ENCODE measurements around the gene PAGR1. TPM values are rescaled to one million over a fixed set of nuclear protein-coding genes. Genes with fewer than 3 reads are reported as not detected.

The PAGR1 gene
- total and polyA plus RNA-seq, 9 of the 15 experiments (the other 6 are each of a cell fraction or from before 2014, with no cell fraction given) = 1.4 to 58.2 (median 16.8) TPM

DNA sequence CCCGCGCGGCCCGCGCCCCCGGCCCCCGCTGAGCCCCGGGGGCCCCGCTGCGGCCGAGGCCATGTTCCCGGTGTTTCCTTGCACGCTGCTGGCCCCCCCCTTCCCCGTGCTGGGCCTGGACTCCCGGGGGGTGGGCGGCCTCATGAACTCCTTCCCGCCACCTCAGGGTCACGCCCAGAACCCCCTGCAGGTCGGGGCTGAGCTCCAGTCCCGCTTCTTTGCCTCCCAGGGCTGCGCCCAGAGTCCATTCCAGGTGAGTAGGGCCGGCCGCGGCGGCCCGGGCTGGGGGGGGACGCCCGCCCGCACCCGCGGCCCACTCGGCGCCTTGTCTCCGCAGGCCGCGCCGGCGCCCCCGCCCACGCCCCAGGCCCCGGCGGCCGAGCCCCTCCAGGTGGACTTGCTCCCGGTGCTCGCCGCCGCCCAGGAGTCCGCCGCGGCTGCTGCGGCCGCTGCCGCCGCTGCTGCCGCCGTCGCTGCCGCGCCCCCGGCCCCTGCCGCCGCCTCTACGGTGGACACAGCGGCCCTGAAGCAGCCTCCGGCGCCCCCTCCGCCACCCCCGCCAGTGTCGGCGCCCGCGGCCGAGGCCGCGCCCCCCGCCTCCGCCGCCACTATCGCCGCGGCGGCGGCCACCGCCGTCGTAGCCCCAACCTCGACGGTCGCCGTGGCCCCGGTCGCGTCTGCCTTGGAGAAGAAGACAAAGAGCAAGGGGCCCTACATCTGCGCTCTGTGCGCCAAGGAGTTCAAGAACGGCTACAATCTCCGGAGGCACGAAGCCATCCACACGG is 9.1 kb upstream of the PAGR1 start (continued):
- TF ChIP-seq, protein P1, sequence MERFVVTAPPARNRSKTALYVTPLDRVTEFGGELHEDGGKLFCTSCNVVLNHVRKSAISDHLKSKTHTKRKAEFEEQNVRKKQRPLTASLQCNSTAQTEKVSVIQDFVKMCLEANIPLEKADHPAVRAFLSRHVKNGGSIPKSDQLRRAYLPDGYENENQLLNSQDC (CRISPR knock-in tag; IDR thresholded peaks at IDR 0.05) = no peak
- TF ChIP-seq JUND (IDR thresholded peaks at IDR 0.05; ENCODE audit: borderline replicate concordance, low read depth, low read length) = no peak
- TF ChIP-seq JUND (tag; IDR thresholded peaks at IDR 0.05; ENCODE audit: borderline replicate concordance, low read depth, low read length) = no peak; the same call in 2 of the 3 replicates
- no peak for TF ChIP-seq SAP30 (IDR thresholded peaks at IDR 0.05; ENCODE audit: borderline replicate concordance, insufficient read depth, low read depth, low read length, poor library complexity, severe bottlenecking)
- TF ChIP-seq ZNF274 (IDR thresholded peaks at IDR 0.05; ENCODE audit: borderline replicate concordance, low read depth, low read length) = no peak
- no peak for TF ChIP-seq SETDB1 (IDR thresholded peaks at IDR 0.05; ENCODE audit: low read length)
- no peak for TF ChIP-seq ZNF41 (CRISPR knock-in tag; conservative IDR thresholded peaks at IDR 0.05)
- TF ChIP-seq TBP (optimal IDR thresholded peaks at IDR 0.05; ENCODE audit: low read depth, low read length) = peak; percentile 58
- TF ChIP-seq, protein P2, sequence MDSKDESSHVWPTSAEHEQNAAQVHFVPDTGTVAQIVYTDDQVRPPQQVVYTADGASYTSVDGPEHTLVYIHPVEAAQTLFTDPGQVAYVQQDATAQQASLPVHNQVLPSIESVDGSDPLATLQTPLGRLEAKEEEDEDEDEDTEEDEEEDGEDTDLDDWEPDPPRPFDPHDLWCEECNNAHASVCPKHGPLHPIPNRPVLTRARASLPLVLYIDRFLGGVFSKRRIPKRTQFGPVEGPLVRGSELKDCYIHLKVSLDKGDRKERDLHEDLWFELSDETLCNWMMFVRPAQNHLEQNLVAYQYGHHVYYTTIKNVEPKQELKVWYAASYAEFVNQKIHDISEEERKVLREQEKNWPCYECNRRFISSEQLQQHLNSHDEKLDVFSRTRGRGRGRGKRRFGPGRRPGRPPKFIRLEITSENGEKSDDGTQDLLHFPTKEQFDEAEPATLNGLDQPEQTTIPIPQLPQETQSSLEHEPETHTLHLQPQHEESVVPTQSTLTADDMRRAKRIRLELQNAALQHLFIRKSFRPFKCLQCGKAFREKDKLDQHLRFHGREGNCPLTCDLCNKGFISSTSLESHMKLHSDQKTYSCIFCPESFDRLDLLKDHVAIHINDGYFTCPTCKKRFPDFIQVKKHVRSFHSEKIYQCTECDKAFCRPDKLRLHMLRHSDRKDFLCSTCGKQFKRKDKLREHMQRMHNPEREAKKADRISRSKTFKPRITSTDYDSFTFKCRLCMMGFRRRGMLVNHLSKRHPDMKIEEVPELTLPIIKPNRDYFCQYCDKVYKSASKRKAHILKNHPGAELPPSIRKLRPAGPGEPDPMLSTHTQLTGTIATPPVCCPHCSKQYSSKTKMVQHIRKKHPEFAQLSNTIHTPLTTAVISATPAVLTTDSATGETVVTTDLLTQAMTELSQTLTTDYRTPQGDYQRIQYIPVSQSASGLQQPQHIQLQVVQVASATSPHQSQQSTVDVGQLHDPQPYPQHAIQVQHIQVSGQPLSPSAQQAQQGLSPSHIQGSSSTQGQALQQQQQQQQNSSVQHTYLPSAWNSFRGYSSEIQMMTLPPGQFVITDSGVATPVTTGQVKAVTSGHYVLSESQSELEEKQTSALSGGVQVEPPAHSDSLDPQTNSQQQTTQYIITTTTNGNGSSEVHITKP (IDR thresholded peaks at IDR 0.05; ENCODE audit: partially characterized antibody) = peak; percentile 24
- peak; percentile 12 for TF ChIP-seq CCNT2 (IDR thresholded peaks at IDR 0.05; ENCODE audit: borderline replicate concordance, extremely low read depth, insufficient read length, low read depth, low read length)
- TF ChIP-seq ZNF3 (CRISPR knock-in tag; IDR thresholded peaks at IDR 0.05) = no peak
- TF ChIP-seq SUPT5H (IDR thresholded peaks at IDR 0.05) = peak; percentile 11
- TF ChIP-seq, protein P3, sequence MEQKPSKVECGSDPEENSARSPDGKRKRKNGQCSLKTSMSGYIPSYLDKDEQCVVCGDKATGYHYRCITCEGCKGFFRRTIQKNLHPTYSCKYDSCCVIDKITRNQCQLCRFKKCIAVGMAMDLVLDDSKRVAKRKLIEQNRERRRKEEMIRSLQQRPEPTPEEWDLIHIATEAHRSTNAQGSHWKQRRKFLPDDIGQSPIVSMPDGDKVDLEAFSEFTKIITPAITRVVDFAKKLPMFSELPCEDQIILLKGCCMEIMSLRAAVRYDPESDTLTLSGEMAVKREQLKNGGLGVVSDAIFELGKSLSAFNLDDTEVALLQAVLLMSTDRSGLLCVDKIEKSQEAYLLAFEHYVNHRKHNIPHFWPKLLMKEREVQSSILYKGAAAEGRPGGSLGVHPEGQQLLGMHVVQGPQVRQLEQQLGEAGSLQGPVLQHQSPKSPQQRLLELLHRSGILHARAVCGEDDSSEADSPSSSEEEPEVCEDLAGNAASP (IDR thresholded peaks at IDR 0.05) = no peak
- no peak for TF ChIP-seq ETV6 (IDR thresholded peaks at IDR 0.05; ENCODE audit: borderline replicate concordance in 1 of 2, low read depth in 2 of 2, low read length in 1 of 2)
- TF ChIP-seq ETV6 (CRISPR knock-in tag; IDR thresholded peaks at IDR 0.05; ENCODE audit: borderline replicate concordance) = no peak
- peak; percentile 79; the same call in 1 of the 2 replicates for TF ChIP-seq KDM2B (CRISPR knock-in tag; IDR thresholded peaks at IDR 0.05)
- no peak for TF ChIP-seq MYNN (IDR thresholded peaks at IDR 0.05)
- no peak for TF ChIP-seq MYNN (CRISPR knock-in tag; IDR thresholded peaks at IDR 0.05)
- no peak for TF ChIP-seq ILK (tag; IDR thresholded peaks at IDR 0.05; ENCODE audit: borderline replicate concordance, low read depth)
- TF ChIP-seq POLR2G (IDR thresholded peaks at IDR 0.05; ENCODE audit: low read depth, low read length) = peak; percentile 80
- TF ChIP-seq, protein P4, sequence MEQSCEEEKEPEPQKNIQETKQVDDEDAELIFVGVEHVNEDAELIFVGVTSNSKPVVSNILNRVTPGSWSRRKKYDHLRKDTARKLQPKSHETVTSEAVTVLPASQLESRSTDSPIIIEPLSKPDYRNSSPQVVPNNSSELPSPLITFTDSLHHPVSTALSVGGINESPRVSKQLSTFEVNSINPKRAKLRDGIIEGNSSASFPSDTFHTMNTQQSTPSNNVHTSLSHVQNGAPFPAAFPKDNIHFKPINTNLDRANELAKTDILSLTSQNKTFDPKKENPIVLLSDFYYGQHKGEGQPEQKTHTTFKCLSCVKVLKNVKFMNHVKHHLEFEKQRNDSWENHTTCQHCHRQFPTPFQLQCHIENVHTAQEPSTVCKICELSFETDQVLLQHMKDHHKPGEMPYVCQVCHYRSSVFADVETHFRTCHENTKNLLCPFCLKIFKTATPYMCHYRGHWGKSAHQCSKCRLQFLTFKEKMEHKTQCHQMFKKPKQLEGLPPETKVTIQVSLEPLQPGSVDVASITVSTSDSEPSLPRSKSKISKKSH (CRISPR knock-in tag; IDR thresholded peaks at IDR 0.05) = no peak

Data from K562 (cell line).